ENCODE data around the gene NRG2.

Gene NRG2

DNA sequence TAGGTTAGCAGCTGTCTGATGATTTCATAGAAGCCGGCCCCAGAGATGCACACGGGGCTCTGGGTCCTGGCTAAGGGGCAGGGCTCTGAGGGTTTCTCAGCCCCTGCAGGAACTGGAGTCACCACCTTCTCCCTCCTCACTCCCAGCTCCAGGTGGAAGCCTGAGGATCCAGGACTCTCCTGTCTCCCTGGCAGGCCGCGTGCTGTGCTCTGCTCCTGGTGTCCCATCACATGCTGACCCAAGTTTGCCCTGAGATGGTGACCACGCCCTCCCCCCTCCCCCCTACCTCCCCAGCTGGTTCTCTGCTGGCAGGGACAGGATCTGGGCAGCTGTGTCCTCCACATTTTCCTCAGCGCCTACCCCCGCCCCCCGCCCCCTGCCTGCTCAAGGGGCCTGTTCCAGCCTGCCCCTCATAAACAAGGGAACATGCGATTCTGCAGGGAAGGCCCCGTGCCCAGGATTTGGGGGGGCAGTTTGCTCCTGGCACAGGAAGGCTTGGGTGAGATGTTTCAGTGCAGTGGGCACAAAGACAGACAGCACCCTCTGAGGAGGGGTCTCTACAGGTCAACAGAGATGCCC lies 160.0 kb downstream of the NRG2 start:
- DNase-seq (ENCODE audit: low spot score in 2 of 2) (no peak), ATAC-seq (ENCODE audit: low read depth) (no peak)
- Mint-ChIP-seq H3K9me3 (no peaks in the 10 kb centered on the region), H3K36me3 (no peaks in the 10 kb centered on the region), H3K4me3 (no peak overlapping the region), H3K27me3 (peaks cover 28% of the 10 kb centered on the region), H3K4me1 (peaks cover 16% of the 10 kb centered on the region), H3K27ac (no peak overlapping the region)

DNA sequence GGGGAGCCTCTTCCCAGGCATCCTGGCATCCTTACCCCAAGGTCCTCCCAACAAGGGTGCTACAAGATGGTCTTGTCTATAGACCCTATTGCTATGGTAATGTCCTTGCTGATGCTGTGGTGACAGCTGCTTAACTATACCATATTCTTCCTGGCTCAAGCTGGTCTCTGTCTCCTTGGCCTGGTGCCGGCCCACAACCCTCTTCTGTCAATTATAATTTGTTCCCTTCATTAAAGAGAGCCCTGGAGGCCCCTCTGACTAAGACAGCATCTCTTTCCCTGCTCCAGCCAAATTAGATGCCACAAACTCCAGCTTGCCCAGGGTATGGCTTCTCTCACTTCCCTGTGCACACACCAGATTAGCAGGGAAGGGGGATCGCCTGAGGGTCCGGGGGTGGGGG lies 160.8 kb downstream of the NRG2 start:
- Mint-ChIP-seq H3K27ac (no peak overlapping the region), H3K4me1 (peaks cover 13% of the 10 kb centered on the region), H3K27me3 (peaks cover 26% of the 10 kb centered on the region), H3K9me3 (no peaks in the 10 kb centered on the region), H3K4me3 (no peak overlapping the region), H3K36me3 (no peaks in the 10 kb centered on the region)
- DNase-seq (ENCODE audit: low spot score in 2 of 2), result no peak
- ATAC-seq (ENCODE audit: low read depth), result no peak

DNA sequence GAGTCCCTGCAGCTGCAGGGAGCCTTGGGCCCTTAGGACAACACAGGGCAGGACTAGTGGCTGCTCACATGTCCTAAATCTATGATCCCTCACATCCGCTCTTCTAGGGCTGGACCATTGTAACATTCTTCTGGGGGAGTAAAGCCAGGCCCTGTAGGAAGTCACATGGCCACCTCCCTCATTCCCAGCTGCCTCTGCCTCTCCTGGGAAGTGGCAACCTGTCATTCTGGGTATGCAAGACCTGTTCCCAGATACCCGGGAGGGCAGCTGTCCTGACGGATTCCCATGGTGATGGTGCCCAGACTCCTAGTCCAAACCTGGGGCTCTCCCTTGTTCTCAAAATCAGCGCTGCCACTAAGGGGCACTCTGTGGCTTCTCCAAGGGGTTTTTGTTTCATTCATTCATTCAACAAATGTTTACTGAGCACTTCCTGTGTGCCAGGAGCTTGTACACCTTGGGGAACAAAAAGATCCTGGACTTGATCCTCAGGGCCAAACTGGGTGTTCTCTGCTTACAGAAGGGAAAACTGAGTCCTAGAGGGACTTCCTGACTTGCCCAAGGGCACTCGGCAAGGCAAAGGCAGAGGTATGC lies 161.9 kb downstream of the NRG2 start:
- Mint-ChIP-seq H3K27me3 (peaks cover 26% of the 10 kb centered on the region), H3K36me3 (no peaks in the 10 kb centered on the region), H3K9me3 (no peaks in the 10 kb centered on the region), H3K4me3 (no peak overlapping the region), H3K4me1 (peaks cover 10% of the 10 kb centered on the region), H3K27ac (no peak overlapping the region)
- DNase-seq (ENCODE audit: low spot score in 2 of 2) (no peak), ATAC-seq (ENCODE audit: low read depth) (no peak)

GRCh38 chr5:139880416-139881142 lies 162.5 kb downstream of the NRG2 start:
- Mint-ChIP-seq H3K27ac (no peak overlapping the region), H3K4me1 (peaks cover 3% of the 10 kb centered on the region), H3K27me3 (peaks cover 28% of the 10 kb centered on the region), H3K36me3 (peaks cover 2% of the 10 kb centered on the region), H3K4me3 (no peak overlapping the region), H3K9me3 (peaks cover 4% of the 10 kb centered on the region)
- ATAC-seq (ENCODE audit: low read depth) (no peak), DNase-seq (ENCODE audit: low spot score in 2 of 2) (no peak)

DNA sequence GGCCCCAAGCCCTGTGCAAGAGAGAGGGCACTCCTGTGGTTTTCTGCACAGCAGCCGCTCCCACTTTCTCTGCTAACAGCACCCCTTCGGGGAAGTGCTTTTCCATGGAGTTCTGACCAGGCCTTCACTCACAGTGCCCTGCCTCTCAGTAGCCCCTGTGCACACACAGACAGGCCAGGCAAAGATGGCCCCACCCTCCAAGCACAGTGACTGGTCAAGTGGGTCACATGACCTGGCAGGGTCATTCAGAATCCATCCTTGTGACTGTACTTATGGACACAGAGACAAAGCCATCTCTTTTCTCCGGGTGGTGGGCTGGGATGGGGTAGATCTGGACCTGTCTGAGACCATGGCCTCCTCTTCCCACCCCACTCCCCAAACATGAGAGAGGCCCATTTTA lies 165.0 kb downstream of the NRG2 start:
- peaks cover 2% of the 10 kb centered on the region for H3K36me3 Mint-ChIP-seq
- H3K4me1 Mint-ChIP-seq, result no peaks in the 10 kb centered on the region
- H3K4me3 Mint-ChIP-seq, result no peak overlapping the region
- no peak overlapping the region for H3K27ac Mint-ChIP-seq
- H3K9me3 Mint-ChIP-seq, result peaks cover 4% of the 10 kb centered on the region
- DNase-seq (ENCODE audit: low spot score in 2 of 2) (no peak), ATAC-seq (ENCODE audit: low read depth) (no peak)
- H3K27me3 Mint-ChIP-seq, result peaks cover 23% of the 10 kb centered on the region

- Mint-ChIP-seq H3K4me3 (no peak overlapping the region), H3K27ac (no peak overlapping the region), H3K9me3 (peaks cover 4% of the 10 kb centered on the region), H3K4me1 (no peaks in the 10 kb centered on the region), H3K27me3 (peaks cover 24% of the 10 kb centered on the region), H3K36me3 (peaks cover 2% of the 10 kb centered on the region)
- no peak for ATAC-seq (ENCODE audit: low read depth)
- DNase-seq (ENCODE audit: low spot score in 2 of 2), result no peak
Observed at GRCh38 chr5:139877129-139877597, 165.9 kb downstream of the NRG2 start.

DNA sequence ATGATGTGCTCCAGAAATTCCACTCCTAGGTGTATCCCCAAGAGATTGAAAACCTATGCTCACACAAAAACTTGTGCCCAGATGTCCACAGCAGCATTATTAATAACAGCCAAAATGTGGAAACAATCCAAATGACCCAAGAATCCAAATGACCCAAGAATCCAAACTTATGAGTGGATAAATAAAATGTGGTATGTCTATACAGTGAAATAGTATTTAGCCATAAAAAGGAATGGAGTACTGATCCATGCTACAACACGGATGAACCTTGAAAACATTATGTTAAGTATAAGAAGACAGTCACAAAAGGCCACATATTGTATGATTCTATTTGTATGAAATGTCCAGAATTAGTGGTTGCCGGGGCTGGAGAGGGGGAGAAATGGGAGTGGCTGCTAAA lies 167.1 kb downstream of the NRG2 start:
- peaks cover 26% of the 10 kb centered on the region for H3K27me3 Mint-ChIP-seq
- H3K4me1 Mint-ChIP-seq, result no peaks in the 10 kb centered on the region
- no peak overlapping the region for H3K4me3 Mint-ChIP-seq
- peaks cover 2% of the 10 kb centered on the region for H3K36me3 Mint-ChIP-seq
- H3K9me3 Mint-ChIP-seq, result peaks cover 4% of the 10 kb centered on the region
- DNase-seq (ENCODE audit: low spot score in 2 of 2), result no peak
- H3K27ac Mint-ChIP-seq, result no peak overlapping the region
- no peak for ATAC-seq (ENCODE audit: low read depth)

GRCh38 chr5:139872851-139873794 lies 170.0 kb downstream of the NRG2 start:
- no peak for DNase-seq (ENCODE audit: low spot score in 2 of 2)
- H3K4me3 Mint-ChIP-seq, result no peak overlapping the region
- peaks cover 2% of the 10 kb centered on the region for H3K36me3 Mint-ChIP-seq
- H3K27me3 Mint-ChIP-seq, result peaks cover 21% of the 10 kb centered on the region
- peaks cover 4% of the 10 kb centered on the region for H3K9me3 Mint-ChIP-seq
- no peak for ATAC-seq (ENCODE audit: low read depth)
- H3K27ac Mint-ChIP-seq, result no peak overlapping the region
- H3K4me1 Mint-ChIP-seq, result no peaks in the 10 kb centered on the region

- Mint-ChIP-seq H3K27me3 (peaks cover 23% of the 10 kb centered on the region), H3K4me3 (no peak overlapping the region), H3K36me3 (peaks cover 2% of the 10 kb centered on the region), H3K27ac (no peak overlapping the region), H3K9me3 (peaks cover 4% of the 10 kb centered on the region), H3K4me1 (no peaks in the 10 kb centered on the region)
- ATAC-seq (ENCODE audit: low read depth), result no peak
- DNase-seq (ENCODE audit: low spot score in 2 of 2), result no peak
Observed at GRCh38 chr5:139872052-139872766, 170.9 kb downstream of the NRG2 start.

- Mint-ChIP-seq H3K36me3 (peaks cover 2% of the 10 kb centered on the region), H3K4me1 (no peaks in the 10 kb centered on the region), H3K9me3 (peaks cover 4% of the 10 kb centered on the region), H3K27me3 (peaks cover 26% of the 10 kb centered on the region), H3K27ac (no peak overlapping the region), H3K4me3 (no peak overlapping the region)
- no peak for DNase-seq (ENCODE audit: low spot score in 2 of 2)
- no peak for ATAC-seq (ENCODE audit: low read depth)
Observed at GRCh38 chr5:139871614-139872013, 171.5 kb downstream of the NRG2 start.

DNA sequence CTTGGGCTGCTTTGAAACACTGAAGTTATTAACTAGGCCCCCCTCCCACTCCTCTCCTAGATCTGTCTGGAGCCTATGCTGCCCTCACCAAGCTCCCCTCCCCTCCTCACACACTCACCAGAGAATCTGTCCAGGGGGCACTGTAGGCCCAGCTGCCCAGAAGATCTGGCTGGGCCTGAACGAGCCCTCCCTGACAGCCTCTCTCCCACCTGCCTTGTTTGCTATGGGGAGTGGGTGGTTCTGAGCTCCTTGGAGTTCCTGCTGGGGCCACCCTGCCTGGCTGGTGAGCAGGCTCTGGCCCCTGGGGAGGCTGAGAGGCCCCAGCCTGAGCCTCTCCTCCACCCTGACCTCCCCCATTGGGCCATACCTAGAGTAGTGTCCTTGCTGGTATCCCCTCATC lies 172.4 kb downstream of the NRG2 start:
- Mint-ChIP-seq H3K27me3 (peaks cover 25% of the 10 kb centered on the region), H3K4me1 (no peaks in the 10 kb centered on the region), H3K4me3 (no peak overlapping the region), H3K9me3 (peaks cover 1% of the 10 kb centered on the region), H3K27ac (no peak overlapping the region), H3K36me3 (no peaks in the 10 kb centered on the region)
- no peak for DNase-seq (ENCODE audit: low spot score in 2 of 2)
- ATAC-seq (ENCODE audit: low read depth), result no peak

- H3K4me3 Mint-ChIP-seq, result no peak overlapping the region
- H3K9me3 Mint-ChIP-seq, result no peaks in the 10 kb centered on the region
- no peaks in the 10 kb centered on the region for H3K4me1 Mint-ChIP-seq
- H3K27me3 Mint-ChIP-seq, result peaks cover 19% of the 10 kb centered on the region
- H3K36me3 Mint-ChIP-seq, result no peaks in the 10 kb centered on the region
- DNase-seq (ENCODE audit: low spot score in 2 of 2), result no peak
- no peak overlapping the region for H3K27ac Mint-ChIP-seq
- ATAC-seq (ENCODE audit: low read depth), result no peak
Observed at GRCh38 chr5:139869042-139869790, 173.9 kb downstream of the NRG2 start.

- Mint-ChIP-seq H3K27ac (no peak overlapping the region), H3K4me3 (no peak overlapping the region), H3K27me3 (peaks cover 14% of the 10 kb centered on the region), H3K36me3 (no peaks in the 10 kb centered on the region), H3K9me3 (no peaks in the 10 kb centered on the region), H3K4me1 (peaks cover 3% of the 10 kb centered on the region)
- DNase-seq (ENCODE audit: low spot score in 2 of 2), result no peak
- no peak for ATAC-seq (ENCODE audit: low read depth)
Observed at GRCh38 chr5:139867581-139867980, 175.5 kb downstream of the NRG2 start.

Data from memory B cell (primary cell).